Stimulated activated CD4-positive, alpha-beta T cell treated with anti-CD3 and anti-CD28 coated beads, Interleukin-12 subunit alpha, Interleukin-12 subunit beta, amount 100 ng/mL, for 4 hours (primary cell): Measurements from ENCODE around the gene AK2.
"Not testable (repeated sequence)": the region's sequence is repeated elsewhere in the genome, so short reads cannot be mapped to it uniquely, and the experiment has no call there.

Source experiments
- DNase-seq: peaks from one replicate; pipeline ENCODE4 v3.0.0-alpha.2; 2020

Gene AK2

DNA sequence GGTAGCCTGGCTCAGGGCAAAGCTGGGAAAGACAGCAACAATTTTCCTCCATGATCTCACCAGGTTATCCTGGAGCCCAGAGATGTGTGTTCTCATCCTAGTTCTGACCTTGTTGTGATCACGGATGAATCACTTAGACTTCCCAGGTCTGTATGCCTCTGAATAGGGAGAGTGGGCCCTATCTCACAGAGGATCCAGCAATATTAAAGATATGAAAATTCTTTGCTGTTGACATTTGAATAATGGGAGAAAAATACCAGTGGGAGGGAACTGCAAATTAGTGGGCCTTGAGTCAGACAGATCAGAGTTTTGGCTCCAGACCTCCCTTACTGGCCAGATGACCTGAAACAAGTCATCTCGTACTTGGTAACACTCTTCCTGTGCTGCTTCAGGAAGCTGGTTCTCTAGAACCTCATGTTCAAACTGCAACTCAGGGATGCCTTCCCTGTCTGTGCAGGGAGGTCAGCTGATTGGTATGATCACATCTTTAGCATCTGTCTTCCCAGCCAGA is 39.2 kb downstream of the AK2 start:
- no peak for DNase-seq

DNA sequence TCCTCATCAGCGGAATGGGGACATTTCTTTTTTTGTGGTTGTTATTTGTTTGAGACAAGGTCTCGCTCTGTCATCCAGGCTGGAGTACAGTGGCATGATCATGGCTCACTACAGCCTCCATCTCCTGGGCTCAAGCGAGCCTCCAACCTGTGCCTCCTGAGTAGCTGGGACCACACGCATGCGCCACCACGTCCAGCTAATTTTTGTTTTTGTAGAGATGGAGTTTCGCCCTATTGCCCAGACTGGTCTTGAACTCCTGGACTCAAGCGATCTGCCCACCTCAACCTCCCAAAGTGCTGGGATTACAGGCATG is 43.4 kb downstream of the AK2 start:
- DNase-seq = not testable (repeated sequence)

DNA sequence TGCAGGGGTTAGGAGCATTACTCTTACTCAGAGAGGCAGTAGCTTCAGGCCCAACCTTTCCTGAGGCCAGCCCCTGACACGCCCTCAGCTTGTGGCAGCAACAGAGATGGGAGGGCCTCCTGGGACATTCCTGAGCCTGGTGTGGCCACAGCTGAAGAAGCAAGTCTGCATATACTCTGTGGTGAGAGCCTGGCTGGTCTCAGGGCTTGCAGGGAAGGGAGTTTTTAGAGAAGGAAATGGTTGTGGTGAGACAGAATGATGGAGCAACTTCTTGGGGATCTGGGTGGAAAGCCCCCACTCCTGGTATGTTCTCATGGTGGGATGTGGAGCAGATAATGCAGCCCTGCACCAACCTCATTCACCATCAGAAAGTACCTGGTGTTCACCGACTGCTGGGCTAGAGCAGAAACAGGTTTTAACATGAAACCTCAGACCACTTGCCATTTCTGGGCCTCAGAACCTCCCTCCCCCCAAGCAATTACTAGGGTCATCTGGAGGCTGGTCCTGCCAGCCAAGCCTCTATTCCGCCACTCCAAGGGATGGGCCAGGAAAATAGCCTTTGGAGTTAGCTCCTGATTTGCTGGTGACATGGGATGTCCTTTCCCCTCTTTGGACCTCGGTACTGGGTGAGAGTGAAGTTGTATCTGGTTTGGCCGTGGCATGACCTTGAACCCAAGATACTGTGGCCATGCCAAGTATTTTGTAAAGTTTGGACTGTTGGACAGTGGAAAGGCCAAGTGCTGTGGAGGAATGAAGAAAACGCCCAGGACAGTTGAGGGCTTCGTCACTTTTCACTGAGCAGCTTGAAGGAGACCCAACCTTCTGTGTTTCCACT is 44.0 kb downstream of the AK2 start:
- peak; percentile 25 for DNase-seq

DNA sequence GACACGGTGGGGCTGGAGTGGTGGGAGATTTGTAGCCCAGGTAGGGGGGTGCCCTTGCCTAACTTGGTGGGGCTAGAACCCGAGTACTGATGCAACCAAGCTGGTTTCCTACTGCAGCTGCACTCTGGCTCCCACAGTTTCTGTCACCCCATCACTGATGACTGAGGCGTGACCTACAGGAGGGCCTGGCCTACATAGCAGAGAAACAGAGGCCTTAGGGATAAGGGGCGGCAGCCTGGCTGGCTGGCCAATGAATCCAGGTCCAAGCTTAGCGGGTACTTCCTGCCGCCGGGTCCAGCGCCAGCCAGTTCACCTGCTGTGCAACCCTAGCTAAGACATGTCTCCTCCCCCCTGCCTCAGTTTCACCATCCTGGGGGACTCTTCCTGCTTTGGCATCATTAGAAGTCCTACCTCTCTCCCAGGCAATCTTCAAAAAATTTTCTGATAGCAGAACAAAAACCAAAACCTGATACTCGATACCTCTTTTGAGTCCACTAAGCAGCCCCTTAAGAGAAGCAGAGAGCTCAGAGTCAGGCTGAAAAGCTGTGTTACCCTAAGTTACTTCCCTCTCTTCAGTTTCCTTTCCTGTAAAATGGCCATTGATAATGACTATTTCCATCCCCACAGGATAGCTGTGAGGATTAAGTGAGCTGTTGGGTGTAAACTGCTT is 44.7 kb downstream of the AK2 start:
- DNase-seq = no peak

DNA sequence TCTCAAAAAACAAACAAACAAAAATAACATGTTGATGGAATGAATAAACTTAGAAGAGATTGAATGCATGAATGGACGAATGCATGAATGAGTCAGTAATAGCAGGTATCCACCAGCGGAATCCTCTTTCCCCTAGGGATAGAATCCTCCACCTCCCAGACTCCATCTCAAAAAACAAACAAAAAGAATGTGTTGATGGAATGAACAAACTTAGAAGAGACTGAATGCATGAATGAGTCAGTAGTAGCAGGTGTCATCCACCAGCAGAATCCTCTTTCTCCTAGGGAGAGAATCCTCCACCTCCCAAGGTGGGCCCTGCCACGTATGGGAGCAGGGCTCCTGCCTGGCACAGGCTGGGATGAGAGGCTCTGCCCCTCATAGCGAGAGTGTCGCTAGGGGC is 45.3 kb downstream of the AK2 start:
- no peak for DNase-seq

DNA sequence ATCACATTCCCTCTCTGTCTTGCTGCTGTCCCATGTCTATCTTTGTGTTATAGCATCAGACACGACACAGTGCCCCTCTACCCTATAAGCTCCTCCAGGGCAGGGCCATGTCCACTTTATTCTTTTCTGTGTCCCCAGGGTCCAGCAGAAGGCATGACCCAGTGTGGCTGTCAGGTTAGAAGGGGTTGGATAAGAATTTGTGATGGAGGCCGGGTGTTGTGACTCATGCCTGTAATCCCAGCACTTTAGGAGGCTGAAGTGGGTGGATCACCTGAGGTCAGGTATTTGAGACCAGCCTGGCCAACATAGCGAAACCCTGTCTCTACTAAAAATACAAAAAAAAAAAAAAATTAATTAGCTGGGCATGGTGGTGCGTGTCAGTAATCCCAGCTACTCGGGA is 45.8 kb downstream of the AK2 start:
- no peak for DNase-seq

DNA sequence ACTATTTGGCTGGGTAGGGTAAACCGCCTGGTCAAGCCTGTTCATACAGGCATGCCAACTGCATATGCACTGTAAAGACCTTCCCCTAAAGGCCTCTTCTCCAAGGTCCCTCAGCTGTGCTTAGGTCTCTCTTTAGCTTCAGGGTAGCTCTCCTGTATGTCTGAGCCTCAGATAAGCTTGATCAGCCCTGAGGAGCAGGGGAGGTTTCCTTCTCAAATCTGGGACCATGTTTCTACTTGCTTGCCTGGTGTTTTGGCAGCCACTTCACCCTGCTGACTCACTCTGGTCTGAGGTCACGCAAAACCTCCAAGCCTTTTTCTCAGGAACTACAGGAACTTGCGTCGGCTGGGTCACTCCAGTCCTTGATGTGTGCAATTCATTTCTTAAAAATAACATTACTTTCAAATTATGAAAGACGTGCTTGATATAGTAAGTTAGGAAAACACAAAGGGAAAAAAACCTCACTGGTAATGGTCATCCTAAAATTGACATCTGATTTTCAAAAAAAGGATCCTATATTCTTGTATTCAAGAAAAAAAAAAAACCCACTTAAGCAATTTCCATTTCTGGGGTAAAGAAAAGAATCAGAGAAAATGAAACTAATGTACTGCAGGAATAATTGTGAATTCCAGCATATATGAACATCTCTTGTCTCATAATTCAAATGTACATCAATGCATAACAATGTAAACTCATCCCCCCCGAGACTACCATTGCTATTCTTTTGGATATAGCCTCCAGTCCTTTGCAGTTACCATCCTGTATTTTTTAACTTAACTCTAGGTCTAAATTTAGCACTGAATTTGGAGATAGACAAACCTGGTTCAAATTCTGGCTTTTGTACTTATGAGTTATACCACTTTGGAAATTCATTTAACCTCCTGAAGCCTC is 47.3 kb downstream of the AK2 start:
- DNase-seq = no peak

DNA sequence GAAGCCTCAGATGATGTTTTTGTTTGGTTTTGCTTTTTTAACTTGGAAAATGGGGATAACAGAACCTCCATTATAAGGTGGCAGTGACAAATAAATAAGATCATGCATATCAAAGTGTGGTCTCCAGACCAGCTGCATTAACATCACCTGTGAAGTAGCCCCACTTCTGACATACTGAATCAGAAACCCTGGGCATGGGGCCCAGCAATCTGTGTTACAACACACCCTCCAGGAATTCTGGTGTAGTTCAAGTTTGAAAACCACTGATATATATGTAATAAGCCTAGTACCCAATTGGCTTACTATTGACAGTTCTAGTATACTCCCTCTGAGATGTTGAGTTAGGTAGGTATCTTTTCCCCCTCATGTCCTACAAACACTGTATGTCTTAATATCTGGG is 48.0 kb downstream of the AK2 start:
- DNase-seq = no peak

DNA sequence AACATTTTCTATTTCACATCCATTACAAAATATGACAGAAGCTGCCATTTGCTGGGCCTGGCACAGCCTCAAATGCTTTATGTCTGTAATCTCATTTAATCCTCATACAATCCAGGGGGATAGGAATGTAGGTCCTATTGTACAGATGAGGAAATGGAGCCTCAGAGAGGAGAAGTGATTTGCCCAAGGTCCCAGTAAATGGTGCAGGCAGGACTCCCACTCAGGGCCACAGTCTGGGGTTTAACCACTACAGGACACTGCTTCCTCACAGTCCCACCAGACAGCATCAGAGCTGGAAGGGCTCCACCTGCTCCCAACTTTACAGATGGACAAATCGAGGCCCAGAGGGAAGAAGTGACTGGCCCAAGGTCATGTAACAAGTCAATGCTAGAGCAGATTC is 51.5 kb downstream of the AK2 start:
- DNase-seq = no peak

DNA sequence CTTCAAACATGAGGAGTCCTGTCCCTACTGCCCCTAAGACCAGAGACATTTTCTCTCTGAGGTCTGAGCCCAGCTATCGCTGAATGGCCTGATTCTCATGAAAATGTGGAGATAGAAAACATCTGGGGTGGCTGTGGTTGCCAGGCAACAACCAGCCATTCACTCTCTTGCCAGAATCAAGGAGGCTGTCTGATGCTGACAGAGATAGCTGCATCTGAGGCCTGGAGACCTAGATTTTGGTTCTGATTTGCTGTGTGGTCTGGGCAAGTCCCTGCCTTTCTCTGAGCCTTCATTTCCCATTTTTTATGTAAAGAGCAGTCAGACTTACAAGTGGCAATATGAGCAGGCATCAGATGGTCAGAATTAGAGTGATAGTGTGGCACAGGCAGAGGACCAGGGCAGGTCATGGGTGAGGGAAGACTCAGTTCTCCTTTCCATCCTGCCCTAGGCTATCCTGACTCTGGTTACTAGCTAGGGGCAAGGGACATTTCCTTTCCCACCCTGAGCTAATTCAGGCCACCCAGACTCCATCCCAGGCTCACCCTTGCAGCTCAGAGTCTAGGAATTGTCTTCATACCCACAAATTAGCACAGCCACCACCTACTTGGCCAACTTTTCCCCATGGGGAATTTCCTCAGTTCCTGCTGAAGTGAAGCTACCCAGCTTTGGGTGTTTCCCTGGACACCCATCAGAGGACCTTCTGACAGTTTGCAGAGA is 52.1 kb downstream of the AK2 start:
- DNase-seq = no peak

DNA sequence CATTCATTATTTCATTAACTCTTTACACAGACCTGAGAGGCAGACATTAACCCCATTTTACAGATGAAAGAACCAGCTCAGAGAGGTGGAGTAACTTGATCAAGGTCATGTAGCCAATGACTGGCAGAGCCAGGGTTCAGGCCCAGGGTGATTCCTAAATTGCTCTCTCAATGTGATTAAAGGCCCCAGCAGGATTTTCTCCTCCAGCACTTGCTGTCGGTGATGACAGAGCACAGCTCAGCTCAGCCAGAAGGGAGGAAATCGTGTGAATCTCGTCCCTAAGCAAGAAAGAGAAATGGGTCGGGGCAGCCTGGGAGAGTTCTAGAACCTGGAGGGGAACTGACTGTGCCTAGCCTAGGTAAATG is 52.6 kb downstream of the AK2 start:
- DNase-seq = no peak

DNA sequence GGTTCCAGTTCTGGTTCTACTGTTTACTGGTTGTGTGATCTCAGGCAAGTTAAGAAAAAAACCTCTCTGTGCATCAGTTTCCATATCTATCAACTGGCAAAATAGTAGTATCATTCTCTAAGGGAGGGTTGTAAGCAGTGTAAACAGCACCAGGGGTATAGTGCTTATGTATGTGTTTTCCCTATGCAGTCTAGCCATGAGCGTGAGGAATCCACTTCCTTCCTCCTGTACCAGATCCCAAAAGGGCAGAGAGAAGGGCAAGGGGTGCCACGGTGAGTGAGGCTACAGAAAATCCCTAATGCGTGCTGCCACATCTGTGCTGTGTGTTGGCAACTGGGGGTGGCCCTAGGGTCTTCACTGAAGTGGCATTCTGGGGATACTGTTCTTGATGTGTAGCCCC is 53.7 kb downstream of the AK2 start:
- no peak for DNase-seq

DNA sequence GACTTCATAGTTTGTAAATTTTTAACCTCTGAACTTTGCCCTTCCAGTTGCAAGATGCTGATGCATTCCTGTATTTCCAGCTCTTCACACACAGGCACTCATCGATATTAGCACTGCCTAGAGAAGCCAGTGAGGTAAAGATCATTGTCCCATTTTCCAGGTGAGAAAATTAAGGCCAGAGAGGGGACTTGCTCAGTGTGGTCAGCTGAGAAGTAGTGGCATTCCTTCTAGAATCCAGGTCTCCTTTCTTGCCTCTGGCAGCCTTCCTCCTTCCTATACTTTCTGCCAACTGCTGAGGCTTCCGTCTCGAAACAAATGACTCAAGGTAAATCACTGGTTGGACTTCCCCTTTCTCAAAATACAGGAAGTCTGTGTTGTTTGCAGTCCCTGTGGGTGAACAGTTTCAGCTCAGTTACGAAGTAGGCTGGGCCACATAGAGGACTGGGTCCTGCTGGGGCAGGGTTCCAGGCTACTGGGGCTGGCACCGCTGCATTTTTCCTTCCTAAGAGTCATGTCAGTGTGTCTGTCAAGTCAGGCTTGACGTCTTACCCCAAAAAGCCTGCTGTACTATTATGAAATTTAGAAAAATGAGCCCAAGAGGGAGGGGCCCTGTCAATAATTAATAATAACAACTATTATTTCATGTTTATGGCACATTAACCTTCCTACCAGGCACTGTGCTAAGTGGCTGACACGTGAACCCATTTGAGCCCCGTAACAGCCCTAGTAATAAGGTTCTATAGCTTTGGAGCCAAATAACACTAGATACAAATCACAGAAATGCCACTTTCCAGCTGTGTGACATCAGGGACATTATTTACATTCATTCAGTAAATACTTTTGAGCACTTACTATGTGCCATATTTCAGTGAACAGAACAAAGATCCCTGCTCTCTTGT is 55.4 kb downstream of the AK2 start:
- peak; percentile 43 for DNase-seq

DNA sequence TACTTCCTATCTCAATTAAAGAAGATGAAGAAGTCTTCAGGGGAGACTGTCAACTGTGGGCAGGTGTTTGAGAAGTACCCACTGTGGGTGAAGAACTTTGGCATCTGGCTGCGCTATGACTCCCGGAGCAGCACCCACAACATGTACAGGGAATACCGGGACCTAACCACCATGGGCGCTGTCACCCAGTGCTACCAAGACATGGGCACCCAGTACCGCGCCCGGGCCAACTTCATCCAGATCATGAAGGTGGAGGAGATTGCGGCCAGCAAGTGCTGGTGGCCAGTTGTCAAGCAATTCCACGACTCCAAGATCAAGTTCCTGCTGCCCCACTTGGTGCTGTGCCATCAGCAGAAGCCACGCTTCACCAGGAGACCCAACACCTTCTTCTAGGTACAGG is 56.6 kb downstream of the AK2 start:
- no peak for DNase-seq

DNA sequence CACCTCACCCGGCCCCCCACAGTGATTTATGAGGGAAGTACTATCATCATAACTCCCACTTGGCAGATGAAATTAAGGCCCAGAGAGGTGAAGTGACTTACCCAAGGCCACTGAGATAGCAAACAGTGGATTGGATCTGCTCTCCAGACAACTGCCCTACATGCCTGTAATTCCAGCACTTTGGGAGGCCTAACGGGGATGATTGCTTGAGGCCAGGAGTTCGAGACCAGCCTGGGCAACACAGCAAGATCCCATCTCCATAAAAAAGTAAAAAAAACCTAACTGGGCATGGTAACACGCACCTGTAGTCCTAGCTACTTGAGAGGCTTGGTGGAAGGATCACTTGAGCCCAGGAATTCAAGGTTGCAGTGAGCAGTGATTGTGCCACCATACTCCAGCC is 57.8 kb downstream of the AK2 start:
- DNase-seq = no peak

DNA sequence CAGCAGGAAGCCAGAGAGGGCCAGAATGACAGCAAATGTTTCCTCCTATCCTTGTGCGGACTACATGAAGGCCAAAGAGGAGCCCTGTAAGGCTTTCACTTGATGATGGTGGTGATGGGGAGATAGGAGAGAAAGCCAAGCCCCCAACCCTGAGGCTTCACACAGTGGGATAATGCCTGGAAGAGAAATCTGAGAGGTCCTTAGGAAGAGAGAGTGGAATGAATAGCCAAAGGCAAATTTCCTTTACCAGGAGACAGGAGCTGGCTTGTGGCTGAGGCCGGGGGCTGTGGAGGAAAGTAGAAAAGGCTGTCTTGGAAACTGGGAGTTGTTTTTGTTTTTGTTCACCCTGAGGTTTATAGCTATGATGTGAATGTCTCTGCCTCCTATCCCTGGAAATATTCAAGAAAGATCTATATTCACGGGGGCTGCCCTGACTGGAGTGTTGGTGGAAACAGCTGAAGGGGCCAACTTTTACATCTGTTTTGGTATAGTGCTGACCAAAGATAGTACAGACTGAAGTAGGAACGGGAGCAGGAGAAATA is 59.1 kb downstream of the AK2 start:
- DNase-seq = no peak

DNA sequence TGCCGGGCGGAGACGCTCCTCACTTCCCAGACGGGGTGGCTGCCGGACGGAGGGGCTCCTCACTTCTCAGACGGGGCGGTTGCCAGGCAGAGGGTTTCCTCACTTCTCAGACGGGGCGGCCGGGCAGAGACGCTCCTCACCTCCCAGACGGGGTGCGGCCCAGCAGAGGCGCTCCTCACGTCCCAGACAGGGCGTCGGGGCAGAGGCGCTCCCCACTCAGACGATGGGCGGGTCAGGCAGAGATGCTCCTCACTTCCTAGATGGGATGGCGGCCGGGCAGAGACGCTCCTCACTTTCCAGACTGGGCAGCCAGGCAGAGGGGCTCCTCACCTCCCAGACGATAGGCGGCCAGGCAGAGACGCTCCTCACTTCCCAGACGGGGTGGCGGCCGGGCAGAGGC is 61.6 kb downstream of the AK2 start:
- not testable (repeated sequence) for DNase-seq

DNA sequence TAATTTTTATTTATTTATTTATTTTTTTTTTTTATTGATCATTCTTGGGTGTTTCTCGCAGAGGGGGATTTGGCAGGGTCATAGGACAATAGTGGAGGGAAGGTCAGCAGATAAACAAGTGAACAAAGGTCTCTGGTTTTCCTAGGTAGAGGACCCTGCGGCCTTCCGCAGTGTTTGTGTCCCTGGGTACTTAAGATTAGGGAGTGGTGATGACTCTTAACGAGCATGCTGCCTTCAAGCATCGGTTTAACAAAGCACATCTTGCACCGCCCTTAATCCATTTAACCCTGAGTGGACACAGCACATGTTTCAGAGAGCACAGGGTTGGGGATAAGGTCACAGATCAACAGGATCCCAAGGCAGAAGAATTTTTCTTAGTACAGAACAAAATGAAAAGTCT is 63.2 kb downstream of the AK2 start:
- DNase-seq = not testable (repeated sequence)

DNA sequence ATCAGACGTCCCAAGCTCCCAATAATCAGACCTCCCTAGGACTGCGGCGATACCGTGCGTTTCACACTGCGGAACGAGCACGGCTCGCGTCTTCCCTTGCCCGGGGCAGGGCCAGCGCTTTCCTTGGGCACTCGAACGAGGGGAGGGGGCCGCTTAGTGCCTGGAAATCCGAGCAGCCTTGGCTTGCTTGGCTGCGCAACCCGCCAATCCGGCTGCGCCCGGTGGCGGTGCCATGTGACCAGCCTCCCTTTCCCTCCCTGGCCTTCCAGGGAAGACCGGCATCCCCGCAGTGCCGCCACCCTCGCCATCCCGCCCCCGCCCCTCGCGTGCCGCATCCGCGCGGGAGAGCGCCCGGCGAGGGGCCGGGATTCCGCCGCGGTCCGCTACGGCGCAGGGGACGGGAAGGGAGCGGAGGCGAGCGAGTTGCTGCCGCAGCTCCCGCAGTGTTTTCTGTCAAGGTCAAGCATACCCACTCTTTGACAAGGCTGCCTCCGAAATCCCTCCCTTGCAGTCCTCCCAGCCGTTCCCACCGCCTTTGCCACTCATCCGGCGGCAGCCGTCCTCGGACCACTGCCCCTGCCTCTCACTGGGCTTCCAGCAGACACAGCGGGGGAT is 63.8 kb downstream of the AK2 start:
- DNase-seq = no peak

DNA sequence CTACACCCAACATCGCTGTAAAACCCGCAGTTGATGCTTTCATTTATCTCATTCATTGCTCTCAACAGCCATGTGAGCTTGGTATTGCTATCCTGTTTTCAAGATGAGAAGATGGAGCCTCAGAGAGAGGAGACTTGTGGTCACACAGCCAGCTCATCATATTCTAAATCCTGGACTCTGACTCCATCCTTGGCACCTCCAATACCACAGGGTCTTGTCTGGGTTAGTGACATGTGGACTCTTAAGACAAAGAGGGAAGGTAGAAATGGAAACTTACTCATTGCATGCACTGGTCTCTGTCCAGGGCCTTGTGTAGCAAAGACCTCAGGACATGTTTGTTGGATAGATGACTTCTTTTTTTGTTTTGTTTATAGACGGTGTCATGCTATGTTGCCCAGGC is 65.1 kb downstream of the AK2 start:
- DNase-seq = no peak

DNA sequence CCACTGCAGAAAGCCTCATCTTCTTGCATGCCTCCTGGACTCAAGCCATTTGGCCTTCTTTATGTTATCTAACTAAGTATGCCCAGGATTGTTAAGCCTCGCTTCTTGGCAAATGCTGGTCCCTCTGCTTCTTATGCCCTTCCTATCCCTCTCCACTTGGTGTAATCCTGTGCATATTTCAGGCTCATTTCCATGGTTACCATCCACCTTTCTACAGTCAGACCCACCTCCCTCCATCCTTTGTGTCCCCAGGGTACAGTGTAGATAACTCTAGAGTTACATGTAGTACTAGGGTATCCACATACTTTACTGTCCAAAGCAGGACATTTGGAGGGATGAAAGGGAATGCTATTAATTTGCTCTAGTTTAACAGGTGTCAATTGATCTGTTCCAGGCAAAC is 65.5 kb downstream of the AK2 start:
- DNase-seq = no peak
